H1 (cell line): ENCODE data around the gene ASB3. TPM values are rescaled to one million over a fixed set of nuclear protein-coding genes. Genes with fewer than 3 reads are reported as not detected.

Experiments used
- CTCF ChIA-PET: fragments of 300-600 bp; sonication (Branson Sonifier 250); formaldehyde crosslinking; loops from one replicate; lab custom pipeline; 2021; ENCODE audit not compliant: partially characterized antibody; lab: Charles Lee
- POLR2A ChIA-PET: fragments of 300-600 bp; sonication (Branson Sonifier 250); formaldehyde crosslinking; loops from one replicate; lab custom pipeline; 2021; ENCODE audit warnings: inconsistent platforms; ENCODE audit not compliant: partially characterized antibody; lab: Charles Lee
- DNase-seq, 2 experiments: peaks; one replicate each; pipeline versions ENCODE4 v3.0.0 to v3.0.0-alpha.2; 2010 to 2022; ENCODE audit warnings: low spot score in 2 of 2, low read depth in 1 of 2, mixed read lengths in 1 of 2
- FAIRE-seq: peaks from 2 replicates; lab custom pipeline; 2011; peaks lifted over from hg19 to GRCh38; lab: Jason Lieb, UNC
- H2AFZ ChIP-seq: 2 replicates; pipeline ENCODE4 v1.8.1; 2012; ENCODE audit warnings: low read length, inconsistent platforms
- H2AK5ac ChIP-seq: 2 replicates; pipeline ENCODE4 v1.6.1; 2013; ENCODE audit warnings: low read depth, low read length
- H2BK120ac ChIP-seq: replicated peaks from 2 replicates; pipeline ENCODE3; 2013; ENCODE audit warnings: low read depth, low read length, inconsistent platforms
- H2BK12ac ChIP-seq: 2 replicates; pipeline ENCODE4 v1.6.1; 2013; ENCODE audit warnings: low read depth, low read length
- H2BK15ac ChIP-seq: 2 replicates; pipeline ENCODE4 v1.6.1; 2013; ENCODE audit warnings: low read length
- H2BK20ac ChIP-seq: 2 replicates; pipeline ENCODE4 v1.6.1; 2013; ENCODE audit warnings: low read length
- H2BK5ac ChIP-seq: 2 replicates; pipeline ENCODE4 v1.6.1; 2013; ENCODE audit warnings: low read depth, low read length
- H3K14ac ChIP-seq: 2 replicates; pipeline ENCODE4 v1.6.1; 2013; ENCODE audit warnings: inconsistent platforms; ENCODE audit not compliant: insufficient read length
- H3K18ac ChIP-seq: 2 replicates; pipeline ENCODE4 v1.6.1; 2013; ENCODE audit warnings: low read length; ENCODE audit errors: extremely low read depth
- H3K23ac ChIP-seq: 2 replicates; pipeline ENCODE4 v1.6.1; 2013; ENCODE audit warnings: inconsistent platforms; ENCODE audit not compliant: insufficient read length
- H3K23me2 ChIP-seq: 2 replicates; pipeline ENCODE4 v1.6.1; 2013; ENCODE audit warnings: low read depth, low read length
- H3K27ac ChIP-seq: 2 replicates; pipeline ENCODE4 v1.6.1; 2011; ENCODE audit warnings: low read depth, low read length, inconsistent platforms
- H3K27me3 ChIP-seq, 4 experiments: replicated peaks in 1 of 4; 1 replicate in 1 of 4; 2 replicates in 3 of 4; pipeline versions ENCODE4 v1.6.1 to v1.8.1; 2011 to 2013; ENCODE audit warnings: low read length in 3 of 4, mild to moderate bottlenecking in 3 of 4, inconsistent platforms in 2 of 4, mixed read lengths in 2 of 4, moderate library complexity in 1 of 4; ENCODE audit not compliant: control insufficient read depth in 3 of 4, insufficient read depth in 3 of 4; ENCODE audit errors: extremely low read depth in 1 of 4
- H3K36me3 ChIP-seq, 4 experiments: 2 replicates each; pipeline versions ENCODE4 v1.6.1 to v1.8.1; 2011 to 2013; ENCODE audit warnings: mild to moderate bottlenecking in 4 of 4, low read length in 3 of 4, moderate library complexity in 2 of 4, control low read depth in 1 of 4, inconsistent platforms in 1 of 4; ENCODE audit not compliant: insufficient read depth in 4 of 4, control insufficient read depth in 2 of 4
- H3K4ac ChIP-seq: replicated peaks from 2 replicates; pipeline ENCODE3; 2013; ENCODE audit warnings: low read length, low read depth, mixed read lengths, inconsistent platforms; ENCODE audit not compliant: insufficient read length
- H3K4me1 ChIP-seq, 4 experiments: replicated peaks in 1 of 4; 1 replicate in 1 of 4; 2 replicates in 3 of 4; pipeline versions ENCODE4 v1.6.1 to v1.8.1; 2011 to 2013; ENCODE audit warnings: low read length in 3 of 4, inconsistent platforms in 2 of 4, mixed read lengths in 1 of 4; ENCODE audit not compliant: insufficient read depth in 4 of 4, control insufficient read depth in 3 of 4
- H3K4me2 ChIP-seq, 2 experiments: 2 replicates each; pipeline versions ENCODE4 v1.6.1 to v1.8.1; 2011 to 2013; ENCODE audit warnings: low read depth in 2 of 2, low read length in 2 of 2, control low read depth in 1 of 2, inconsistent platforms in 1 of 2, mild to moderate bottlenecking in 1 of 2; ENCODE audit not compliant: insufficient read depth in 1 of 2
- H3K4me3 ChIP-seq, 4 experiments: fragments of 200-600, 300-600 bp in 1 of 4; sonication (generic), shearing (Covaris generic), sonication (Bioruptor Twin) in 1 of 4; 2 replicates each; pipeline versions ENCODE4 v1.5.1 to v1.8.1; 2011 to 2016; ENCODE audit warnings: low read length in 4 of 4, low read depth in 3 of 4, control low read depth in 2 of 4, inconsistent platforms in 2 of 4, mild to moderate bottlenecking in 2 of 4, mixed read lengths in 1 of 4, moderate library complexity in 1 of 4; ENCODE audit not compliant: insufficient read depth in 2 of 4; ENCODE audit errors: extremely low read depth in 1 of 4
- H3K56ac ChIP-seq: replicated peaks from 2 replicates; pipeline ENCODE3; 2013; ENCODE audit warnings: low read depth, mild to moderate bottlenecking, mixed read lengths, low read length, inconsistent platforms; ENCODE audit not compliant: insufficient read length
- H3K79me1 ChIP-seq: 2 replicates; pipeline ENCODE4 v1.6.1; 2013; ENCODE audit warnings: low read depth, low read length, control low read depth
- H3K79me2 ChIP-seq, 2 experiments: 2 replicates each; pipeline versions ENCODE4 v1.6.1 to v1.8.1; 2012 to 2013; ENCODE audit warnings: low read length in 2 of 2, mild to moderate bottlenecking in 2 of 2, inconsistent platforms in 1 of 2; ENCODE audit not compliant: insufficient read depth in 2 of 2, control insufficient read depth in 1 of 2
- H3K9ac ChIP-seq, 4 experiments: replicated peaks in 1 of 4; 1 replicate in 1 of 4; 2 replicates in 3 of 4; pipeline versions ENCODE4 v1.6.1 to v1.8.1; 2011 to 2013; ENCODE audit warnings: low read depth in 3 of 4, low read length in 3 of 4, control low read depth in 2 of 4, mild to moderate bottlenecking in 2 of 4, moderate library complexity in 2 of 4, inconsistent platforms in 1 of 4; ENCODE audit errors: extremely low read depth in 1 of 4
- H3K9me3 ChIP-seq, 2 experiments: 2 replicates each; pipeline versions ENCODE4 v1.6.1 to v1.8.1; 2012 to 2013; ENCODE audit warnings: mild to moderate bottlenecking in 2 of 2, moderate library complexity in 2 of 2, control low read depth in 1 of 2, inconsistent platforms in 1 of 2, low read depth in 1 of 2, low read length in 1 of 2, mixed read lengths in 1 of 2; ENCODE audit not compliant: insufficient read depth in 2 of 2
- H4K20me1 ChIP-seq, 2 experiments: replicated peaks in 1 of 2; 2 replicates each; pipeline versions ENCODE3 to v1.8.1; 2011 to 2013; ENCODE audit warnings: inconsistent platforms in 2 of 2, low read length in 2 of 2, mild to moderate bottlenecking in 1 of 2; ENCODE audit not compliant: insufficient read depth in 2 of 2, control insufficient read depth in 1 of 2
- H4K5ac ChIP-seq: 2 replicates; pipeline ENCODE4 v1.6.1; 2013; ENCODE audit warnings: low read length, low read depth, mixed read lengths, inconsistent platforms; ENCODE audit not compliant: insufficient read length
- H4K8ac ChIP-seq: 2 replicates; pipeline ENCODE4 v1.8.0; 2013; ENCODE audit warnings: mild to moderate bottlenecking, moderate library complexity, low read length, inconsistent platforms; ENCODE audit not compliant: insufficient read depth; ENCODE audit errors: extremely low read depth
- H4K91ac ChIP-seq: replicated peaks from 2 replicates; pipeline ENCODE3; 2013; ENCODE audit warnings: low read length, mixed read lengths, inconsistent platforms; ENCODE audit not compliant: insufficient read length
- BCL11A ChIP-seq, 2 experiments: IDR thresholded peaks; one replicate each; pipeline ENCODE4 v1.6.1; 2011; ENCODE audit warnings: low read depth in 2 of 2, low read length in 2 of 2, mild to moderate bottlenecking in 2 of 2
- BRCA1 ChIP-seq: IDR thresholded peaks from 2 replicates; pipeline ENCODE4 v1.6.1; 2012; ENCODE audit warnings: low read depth, low read length, improper control_type of control experiment
- CHD2 ChIP-seq: IDR thresholded peaks from 2 replicates; pipeline ENCODE4 v1.6.1; 2012; ENCODE audit warnings: low read length, improper control_type of control experiment
- CREB1 ChIP-seq: IDR thresholded peaks from 2 replicates; pipeline ENCODE4 v1.6.1; 2012; ENCODE audit warnings: inconsistent platforms
- CTBP2 ChIP-seq: IDR thresholded peaks from 2 replicates; pipeline ENCODE4 v1.7.0; 2011; ENCODE audit warnings: borderline replicate concordance, mild to moderate bottlenecking, moderate library complexity, mixed read lengths, low read length; ENCODE audit not compliant: insufficient read depth, insufficient read length
- FOSL1 ChIP-seq: IDR thresholded peaks from 2 replicates; pipeline ENCODE4 v1.6.1; 2011; ENCODE audit warnings: mild to moderate bottlenecking, low read depth, low read length, moderate library complexity; ENCODE audit not compliant: insufficient read depth
- GTF2F1 ChIP-seq: IDR thresholded peaks from 2 replicates; pipeline ENCODE4 v1.6.1; 2012; ENCODE audit warnings: low read depth, low read length, improper control_type of control experiment, borderline replicate concordance
- KDM4A ChIP-seq: IDR thresholded peaks from one replicate; pipeline ENCODE4 v1.7.1; 2012; ENCODE audit warnings: low read depth, mild to moderate bottlenecking, moderate library complexity, low read length, inconsistent platforms; ENCODE audit not compliant: severe bottlenecking
- NANOG ChIP-seq: IDR thresholded peaks from 2 replicates; pipeline ENCODE4 v1.6.1; 2011; ENCODE audit warnings: low read length, low read depth, mild to moderate bottlenecking, inconsistent platforms; ENCODE audit not compliant: insufficient read depth, poor library complexity, severe bottlenecking
- TAF7 ChIP-seq: optimal IDR thresholded peaks from 2 replicates; pipeline ENCODE3; 2011; ENCODE audit warnings: low read depth, mild to moderate bottlenecking, inconsistent platforms, low read length, moderate library complexity, borderline replicate concordance
- ZNF274 ChIP-seq: IDR thresholded peaks from 2 replicates; pipeline ENCODE4 v1.7.0; 2012; ENCODE audit warnings: low read length, borderline replicate concordance; ENCODE audit errors: extremely low read depth
- WGBS, 2 experiments: shearing (Covaris generic) in 1 of 2; methylation state at CpG; one replicate each; pipeline versions ENCODE4 v1.1.6 to v1.1.7; 2013 to 2015; ENCODE audit warnings: low lambda C conversion rate in 2 of 2, mixed read lengths in 2 of 2, inconsistent platforms in 1 of 2, low coverage in 1 of 2, missing lambda C conversion rate in 1 of 2; ENCODE audit not compliant: insufficient replicate concordance in 2 of 2, insufficient coverage in 1 of 2, insufficient read length in 1 of 2; ENCODE audit errors: extremely low coverage in 1 of 2, missing lambda C conversion rate in 1 of 2; 5-methylcytosine and 5-hydroxymethylcytosine counted together
- polyA plus RNA-seq, 7 experiments: library from polyadenylated mRNA; depleted of rRNA in 3 of 7; stranded (reverse) in 5 of 7; unstranded in 2 of 7; fragments of >200 nt in 5 of 7; fragments of 200-250 nt in 2 of 7; gene quantifications; 1 replicate in 5 of 7; 2 replicates in 1 of 7; 4 replicates in 1 of 7; pipeline versions ENCODE4 v1.2.1 to v1.2.3, GENCODE V29; 2011 to 2013; ENCODE audit warnings: missing spikeins in 2 of 7, mixed read lengths in 2 of 7
- total RNA-seq: library from RNA; stranded (reverse); fragmentation: NEBNext Ultra II Directional; extraction: Animal tissue kit (Norgen Biotek cat#: 25700); gene quantifications from 2 replicates; pipeline ENCODE4 v1.2.1, GENCODE V29; 2021

Gene ASB3
- total and polyA plus RNA-seq, 2 of the 8 experiments (the other 6 are each of a cell fraction or from before 2014, with no cell fraction given): 22.6 to 25.4 TPM

GRCh38 chr2:53652131-53652530 is 134.6 kb downstream of the ASB3 start:
- Histone ChIP-seq H2BK12ac (no peak overlapping the region), H3K27me3 (no peaks in the 10 kb centered on the region), H3K4me1 (no peaks in the 10 kb centered on the region), H3K4me3 (no peak overlapping the region), H3K4me2 (no peak overlapping the region), H2BK15ac (no peak overlapping the region), H4K91ac (no peak overlapping the region), H3K4ac (no peak overlapping the region), H2BK20ac (no peak overlapping the region), H3K18ac (no peak overlapping the region), H3K79me1 (no peaks in the 10 kb centered on the region), H3K56ac (no peak overlapping the region), H3K23me2 (no peaks in the 10 kb centered on the region), H2AFZ (no peak overlapping the region), H3K23ac (no peak overlapping the region), H2BK120ac (no peak overlapping the region), H3K14ac (no peak overlapping the region), H4K5ac (no peak overlapping the region), H3K36me3 (no peaks in the 10 kb centered on the region), H3K79me2 (no peaks in the 10 kb centered on the region), H3K27ac (no peak overlapping the region), H3K9me3 (no peaks in the 10 kb centered on the region), H4K8ac (no peak overlapping the region), H3K9ac (no peak overlapping the region), H4K20me1 (no peaks in the 10 kb centered on the region), H2AK5ac (no peak overlapping the region), H2BK5ac (no peak overlapping the region)
- DNase-seq (no peak), FAIRE-seq (no peak)
- 92% methylated on average over 2 of the region's 2 CpGs; no CpG with 5 or more reads in 1 of the 2 experiments for WGBS, 2 experiments
- ChIA-PET CTCF (interaction anchor here (0.7 kb wide), 1 partner anchor 75 kb away, joined by 3 read pairs; no protein-coding TSS in a partner anchor), POLR2A (interaction anchor here (0.6 kb wide), 1 partner anchor 11 kb away, joined by 3 read pairs; no protein-coding TSS in a partner anchor)
- TF ChIP-seq BCL11A (IDR thresholded peaks at IDR 0.05; ENCODE audit: low read depth in 2 of 2, low read length in 2 of 2) (no peak), ZNF274 (no peak), NANOG (no peak), BRCA1 (no peak), CREB1 (no peak), CHD2 (no peak), KDM4A (no peak), FOSL1 (no peak), CTBP2 (no peak), GTF2F1 (no peak), TAF7 (no peak)
